SIG-M5 treated with dmso at 0.1 percent for 504 hours (cell line): ENCODE measurements around the gene KCNJ12.

Experiments used
- DNase-seq: peaks from one replicate; lab custom pipeline; 2025; ENCODE audit not compliant: unreplicated experiment; lab: John Stamatoyannopoulos, UW

The KCNJ12 gene

GRCh38 chr17:21466550-21466949 is 90.4 kb downstream of the KCNJ12 start:
- DNase-seq = no peak

DNA sequence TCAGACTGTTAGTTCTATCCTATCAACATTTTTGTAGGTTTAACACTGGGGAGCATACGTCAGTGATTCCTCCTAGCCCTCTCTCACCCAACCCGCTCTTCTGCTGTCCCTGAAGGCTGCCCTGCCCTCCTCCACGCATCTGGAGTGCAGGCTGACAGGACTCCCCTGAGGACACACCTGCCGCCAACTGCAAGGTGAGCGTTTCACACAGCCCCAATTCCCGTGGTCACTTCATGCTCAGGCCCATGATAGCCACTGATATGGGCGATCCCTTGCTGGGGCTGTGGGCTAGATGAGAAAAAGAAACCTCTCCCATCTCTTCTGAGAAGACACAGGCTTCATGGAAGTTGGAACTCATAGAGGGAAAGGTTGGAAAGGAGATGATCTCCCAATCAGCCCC is 91.0 kb downstream of the KCNJ12 start:
- no peak for DNase-seq

DNA sequence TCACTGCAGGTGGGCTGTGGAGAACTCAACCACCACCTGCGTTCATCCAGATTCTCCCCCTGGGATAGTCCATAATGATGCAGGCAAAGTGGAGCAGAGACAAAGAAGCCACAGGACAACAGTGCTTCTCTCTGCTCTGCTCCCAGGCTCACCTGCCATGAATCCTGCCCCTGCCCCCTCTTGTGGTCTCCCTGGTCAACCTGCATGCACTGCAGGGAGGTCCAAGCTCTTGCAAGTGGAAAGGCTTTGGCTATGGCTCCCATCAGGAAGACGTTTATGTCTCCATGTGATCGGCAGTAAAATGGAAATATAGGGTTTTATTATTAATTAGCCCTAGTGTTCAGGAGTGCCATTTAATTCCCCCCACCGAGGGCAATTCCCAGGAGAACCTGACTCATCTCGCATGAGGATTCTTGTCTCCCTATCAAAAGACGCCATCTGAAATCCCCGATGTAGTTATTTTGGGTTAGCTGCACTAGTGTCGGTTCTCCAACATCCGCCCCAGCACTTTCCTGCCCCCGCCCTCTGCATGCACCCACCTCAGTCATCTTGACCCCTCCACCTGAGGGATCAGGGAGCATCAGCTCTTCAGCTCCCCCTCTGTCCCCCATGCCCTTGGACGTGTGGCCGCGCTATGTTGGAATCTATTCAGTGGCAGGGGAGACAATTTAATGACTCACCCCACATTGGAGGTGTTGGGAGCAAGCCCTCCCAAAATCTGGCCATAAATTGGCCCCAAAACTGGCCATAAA is 91.8 kb downstream of the KCNJ12 start:
- DNase-seq = no peak
